Fibroblast of villous mesenchyme (primary cell): Measurements from ENCODE around the gene LUC7L3. TPM values are rescaled to one million over a fixed set of nuclear protein-coding genes. Genes with fewer than 3 reads are reported as not detected.

Experiments used
- DNase-seq: peaks from one replicate; pipeline ENCODE4 v3.0.0-alpha.2; 2010; ENCODE audit warnings: low read depth
- H3K4me3 ChIP-seq: 2 replicates; pipeline ENCODE4 v1.5.1; 2011; ENCODE audit warnings: low read depth, mild to moderate bottlenecking, low read length
- CTCF ChIP-seq: IDR thresholded peaks from 2 replicates; pipeline ENCODE4 v1.5.1; 2012; ENCODE audit warnings: low read depth, mild to moderate bottlenecking, low read length; ENCODE audit not compliant: insufficient read depth
- total RNA-seq: library from RNA; depleted of rRNA; stranded (reverse); fragments of >200 nt; gene quantifications from 2 replicates; pipeline ENCODE4 v1.2.3, GENCODE V29; 2012

Gene LUC7L3
- total RNA-seq, 1 donor, result 31.5 TPM

DNA sequence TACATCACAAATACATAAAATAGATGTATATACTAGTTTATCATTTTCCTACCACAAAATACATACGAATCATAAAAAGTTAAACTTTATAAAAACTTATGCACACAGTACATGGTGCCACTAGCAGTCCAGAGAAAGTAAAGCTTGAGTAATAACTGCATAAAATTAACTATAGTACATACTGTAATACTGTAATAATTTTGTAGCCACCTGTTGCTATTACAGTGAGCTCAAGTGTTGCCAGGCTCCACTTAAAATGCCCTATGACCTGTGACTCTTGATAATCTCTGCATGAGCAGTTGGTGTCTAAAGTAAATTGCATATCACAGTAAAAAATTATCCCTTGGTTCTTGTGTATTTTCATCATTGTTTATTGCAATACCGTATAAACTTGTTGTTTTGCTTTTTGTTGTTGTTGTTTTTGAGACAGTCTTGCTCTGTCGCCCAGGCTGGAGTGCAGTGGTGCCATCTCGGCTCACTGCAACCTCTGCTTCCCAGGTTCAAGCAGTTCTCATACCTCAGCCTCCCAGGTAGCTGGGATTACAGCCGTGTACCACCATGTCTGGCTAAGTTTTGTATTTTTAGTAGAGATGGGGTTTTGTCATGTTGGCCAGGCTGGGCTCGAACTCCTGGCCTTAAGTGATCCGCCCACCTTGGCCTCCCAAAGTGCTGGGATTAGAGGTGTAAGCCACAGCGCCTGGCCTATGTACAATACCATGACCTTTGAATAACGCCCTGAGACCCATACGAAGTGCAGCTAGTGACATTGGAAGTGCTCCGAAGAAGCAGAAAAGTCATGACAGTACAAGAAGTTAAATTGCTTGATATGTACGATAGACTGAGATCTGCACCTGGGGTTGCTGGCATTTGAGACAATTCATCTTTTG is 6.6 kb downstream of the LUC7L3 start:
- DNase-seq, result no peak
- no peak for TF ChIP-seq CTCF
- H3K4me3 ChIP-seq, result no peak overlapping the region

- no peak for DNase-seq
- no peak for TF ChIP-seq CTCF
- no peak overlapping the region for H3K4me3 ChIP-seq
These were observed 8.7 kb downstream of the LUC7L3 start for GRCh38 chr17:50728112-50728429.

GRCh38 chr17:50728881-50729765 is 9.7 kb downstream of the LUC7L3 start:
- H3K4me3 ChIP-seq, result no peak overlapping the region
- TF ChIP-seq CTCF, result no peak
- no peak for DNase-seq

DNA sequence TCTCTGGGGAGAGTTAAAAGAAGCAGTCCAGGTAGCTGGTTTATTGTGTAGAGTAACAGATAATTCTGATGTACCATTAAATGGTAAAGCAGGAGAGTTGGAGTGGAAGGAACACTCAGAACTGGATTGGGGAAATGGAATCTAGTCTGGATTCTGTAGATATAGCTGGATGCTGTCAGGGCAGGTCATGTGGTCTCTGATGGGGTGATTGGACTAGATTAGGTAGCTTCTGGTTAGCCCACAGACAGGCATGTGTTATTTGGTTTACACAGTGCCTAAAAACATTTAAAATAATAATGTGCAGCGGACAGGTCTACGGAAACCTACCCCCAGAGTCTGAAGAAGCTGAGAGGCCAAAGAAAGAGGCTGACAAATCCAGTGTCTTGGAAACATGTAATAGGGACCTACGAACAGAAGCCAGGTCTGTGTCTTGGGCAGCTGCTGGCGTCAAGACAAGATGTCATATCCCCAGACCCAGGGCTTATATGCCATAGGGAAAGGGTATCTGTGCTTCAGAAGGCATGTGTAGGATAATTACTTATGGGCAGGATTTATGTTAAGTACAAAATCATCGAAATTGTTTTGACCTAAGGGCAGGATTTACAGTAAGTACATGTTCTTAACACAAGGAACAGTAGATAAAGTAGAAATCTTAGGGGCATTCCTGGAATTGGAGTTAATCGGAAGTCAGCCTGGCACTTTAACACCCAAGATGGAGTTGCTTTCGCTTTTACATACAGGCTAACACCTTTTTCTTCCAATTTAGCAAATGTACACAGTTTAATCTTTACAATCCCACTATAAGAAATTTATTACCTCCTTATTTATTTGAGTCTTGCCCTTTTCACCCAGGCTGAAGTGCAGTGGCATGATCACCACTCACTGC is 12.4 kb downstream of the LUC7L3 start:
- no peak for TF ChIP-seq CTCF
- no peak overlapping the region for H3K4me3 ChIP-seq
- peak; percentile 55 for DNase-seq

- no peak overlapping the region for H3K4me3 ChIP-seq
- no peak for TF ChIP-seq CTCF
- no peak for DNase-seq
These were observed 15.9 kb downstream of the LUC7L3 start for GRCh38 chr17:50735287-50735686.

DNA sequence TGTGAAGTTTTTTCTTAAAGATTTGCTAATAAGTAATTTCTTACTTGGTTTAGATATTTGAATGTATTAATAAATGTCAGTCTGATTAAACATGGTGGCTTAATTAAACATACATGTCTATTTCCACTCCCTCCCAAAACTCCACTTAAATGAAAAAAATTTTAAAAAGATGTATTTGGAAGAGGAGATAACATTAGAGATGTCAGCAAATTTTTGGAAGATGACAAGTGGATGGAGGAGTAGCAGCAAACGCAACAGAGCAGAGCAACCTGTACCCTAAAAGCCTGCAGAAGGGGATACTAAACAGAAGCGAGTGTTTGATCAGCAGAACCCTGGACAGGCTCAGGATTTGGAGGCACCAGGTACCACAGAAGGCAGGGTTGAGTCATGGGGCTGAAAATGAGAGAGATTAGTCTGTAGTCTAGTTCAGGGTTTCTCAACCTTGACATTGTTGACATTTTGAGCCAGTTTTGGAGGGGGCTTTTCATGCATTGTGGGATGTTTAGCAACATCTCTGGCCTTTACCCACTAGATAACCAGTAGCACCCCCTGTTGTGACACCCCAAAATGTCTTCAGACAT is 17.8 kb downstream of the LUC7L3 start:
- DNase-seq, result no peak
- H3K4me3 ChIP-seq, result no peak overlapping the region
- no peak for TF ChIP-seq CTCF
